HL-60 (cell line): ENCODE data around the gene CFAP100.
A peak's percentile ranks its signal among the peaks of the same experiment; 100 is the strongest.

ENCODE experiments used
- DNase-seq, 2 experiments: peaks; one replicate each; pipeline ENCODE4 v3.0.0-alpha.2; 2010 to 2020; ENCODE audit warnings: low read depth in 1 of 2, low spot score in 1 of 2
- H3K27ac ChIP-seq: fragments of 250-450 bp; sonication (Bioruptor Pico); replicated peaks from 2 replicates; pipeline ENCODE4 v1.5.1; 2020; ENCODE audit warnings: mild to moderate bottlenecking, moderate library complexity
- H3K27me3 ChIP-seq: fragments of 250-450 bp; sonication (Bioruptor Pico); 2 replicates; pipeline ENCODE4 v1.5.1; 2021; ENCODE audit warnings: mild to moderate bottlenecking, moderate library complexity; ENCODE audit not compliant: insufficient read depth, poor library complexity, severe bottlenecking
- H3K4me3 ChIP-seq: replicated peaks from 2 replicates; pipeline ENCODE4 v1.5.1; 2011; ENCODE audit warnings: mild to moderate bottlenecking, control low read depth, low read length; ENCODE audit not compliant: insufficient read depth
- CTCF ChIP-seq: IDR thresholded peaks from one replicate; pipeline ENCODE4 v1.5.1; 2011; ENCODE audit warnings: low read length, control low read depth, inconsistent platforms; ENCODE audit not compliant: insufficient read depth
- GABPA ChIP-seq: IDR thresholded peaks from 2 replicates; pipeline ENCODE4 v1.6.1; 2012; ENCODE audit warnings: low read depth
- POLR2AphosphoS5 ChIP-seq: IDR thresholded peaks from 2 replicates; pipeline ENCODE4 v1.6.1; 2012; ENCODE audit warnings: low read depth
- SPI1 ChIP-seq: IDR thresholded peaks from 2 replicates; pipeline ENCODE4 v1.6.1; 2012; ENCODE audit warnings: low read depth, mild to moderate bottlenecking, borderline replicate concordance
- TF ChIP-seq, protein P1 (sequence below): IDR thresholded peaks from 2 replicates; pipeline ENCODE4 v1.6.1; 2012; ENCODE audit warnings: low read depth; ENCODE audit not compliant: insufficient replicate concordance

CFAP100 gene

DNA sequence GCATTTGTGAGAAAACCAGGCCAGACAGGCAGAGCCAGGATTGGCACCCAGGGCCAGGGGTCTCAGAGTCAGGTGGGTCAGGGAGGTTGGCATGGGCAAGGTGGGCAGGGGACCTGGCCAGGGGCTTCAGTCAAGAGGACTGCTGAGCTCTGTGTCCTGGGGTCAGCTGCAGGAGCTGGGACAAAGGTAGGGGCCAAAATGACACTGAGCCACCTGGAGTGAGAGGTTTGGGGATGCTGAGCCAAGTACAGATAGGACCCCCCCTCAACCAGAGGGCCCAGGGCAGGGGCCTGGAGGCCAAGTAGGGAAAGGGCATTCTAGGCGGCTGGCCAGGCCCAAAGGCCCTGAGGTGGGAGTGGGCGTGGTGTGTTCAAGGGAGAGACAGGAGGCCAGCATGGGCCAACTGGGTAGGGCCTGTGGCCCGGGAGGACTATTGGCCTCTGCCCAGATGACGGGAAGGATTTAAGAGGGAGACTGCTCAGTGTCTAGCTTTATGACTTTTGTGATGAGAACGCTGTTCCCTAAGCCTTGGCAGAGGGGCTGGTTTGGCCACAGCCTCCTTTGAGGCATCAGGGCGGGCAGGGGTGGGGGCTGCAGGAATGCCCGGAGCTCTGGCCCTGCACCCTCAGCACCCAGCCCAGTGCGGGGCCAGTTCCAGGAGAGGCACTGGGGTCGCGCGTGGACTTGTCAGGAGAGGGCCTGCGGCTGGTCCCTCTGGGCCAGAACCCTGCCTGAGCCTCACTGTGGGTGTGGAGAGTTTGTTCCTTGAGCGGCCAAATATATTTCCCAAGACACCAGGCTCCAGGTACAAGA lies 3.1 kb downstream of the CFAP100 start:
- no peak overlapping the region for H3K27ac ChIP-seq
- TF ChIP-seq, protein P1, sequence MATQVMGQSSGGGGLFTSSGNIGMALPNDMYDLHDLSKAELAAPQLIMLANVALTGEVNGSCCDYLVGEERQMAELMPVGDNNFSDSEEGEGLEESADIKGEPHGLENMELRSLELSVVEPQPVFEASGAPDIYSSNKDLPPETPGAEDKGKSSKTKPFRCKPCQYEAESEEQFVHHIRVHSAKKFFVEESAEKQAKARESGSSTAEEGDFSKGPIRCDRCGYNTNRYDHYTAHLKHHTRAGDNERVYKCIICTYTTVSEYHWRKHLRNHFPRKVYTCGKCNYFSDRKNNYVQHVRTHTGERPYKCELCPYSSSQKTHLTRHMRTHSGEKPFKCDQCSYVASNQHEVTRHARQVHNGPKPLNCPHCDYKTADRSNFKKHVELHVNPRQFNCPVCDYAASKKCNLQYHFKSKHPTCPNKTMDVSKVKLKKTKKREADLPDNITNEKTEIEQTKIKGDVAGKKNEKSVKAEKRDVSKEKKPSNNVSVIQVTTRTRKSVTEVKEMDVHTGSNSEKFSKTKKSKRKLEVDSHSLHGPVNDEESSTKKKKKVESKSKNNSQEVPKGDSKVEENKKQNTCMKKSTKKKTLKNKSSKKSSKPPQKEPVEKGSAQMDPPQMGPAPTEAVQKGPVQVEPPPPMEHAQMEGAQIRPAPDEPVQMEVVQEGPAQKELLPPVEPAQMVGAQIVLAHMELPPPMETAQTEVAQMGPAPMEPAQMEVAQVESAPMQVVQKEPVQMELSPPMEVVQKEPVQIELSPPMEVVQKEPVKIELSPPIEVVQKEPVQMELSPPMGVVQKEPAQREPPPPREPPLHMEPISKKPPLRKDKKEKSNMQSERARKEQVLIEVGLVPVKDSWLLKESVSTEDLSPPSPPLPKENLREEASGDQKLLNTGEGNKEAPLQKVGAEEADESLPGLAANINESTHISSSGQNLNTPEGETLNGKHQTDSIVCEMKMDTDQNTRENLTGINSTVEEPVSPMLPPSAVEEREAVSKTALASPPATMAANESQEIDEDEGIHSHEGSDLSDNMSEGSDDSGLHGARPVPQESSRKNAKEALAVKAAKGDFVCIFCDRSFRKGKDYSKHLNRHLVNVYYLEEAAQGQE: no peak
- no peak for TF ChIP-seq POLR2AphosphoS5
- TF ChIP-seq CTCF: no peak
- no peak for TF ChIP-seq SPI1
- TF ChIP-seq GABPA: no peak
- DNase-seq: no peak
- H3K4me3 ChIP-seq: no peak overlapping the region
- peaks cover 10% of the 10 kb centered on the region for H3K27me3 ChIP-seq

DNA sequence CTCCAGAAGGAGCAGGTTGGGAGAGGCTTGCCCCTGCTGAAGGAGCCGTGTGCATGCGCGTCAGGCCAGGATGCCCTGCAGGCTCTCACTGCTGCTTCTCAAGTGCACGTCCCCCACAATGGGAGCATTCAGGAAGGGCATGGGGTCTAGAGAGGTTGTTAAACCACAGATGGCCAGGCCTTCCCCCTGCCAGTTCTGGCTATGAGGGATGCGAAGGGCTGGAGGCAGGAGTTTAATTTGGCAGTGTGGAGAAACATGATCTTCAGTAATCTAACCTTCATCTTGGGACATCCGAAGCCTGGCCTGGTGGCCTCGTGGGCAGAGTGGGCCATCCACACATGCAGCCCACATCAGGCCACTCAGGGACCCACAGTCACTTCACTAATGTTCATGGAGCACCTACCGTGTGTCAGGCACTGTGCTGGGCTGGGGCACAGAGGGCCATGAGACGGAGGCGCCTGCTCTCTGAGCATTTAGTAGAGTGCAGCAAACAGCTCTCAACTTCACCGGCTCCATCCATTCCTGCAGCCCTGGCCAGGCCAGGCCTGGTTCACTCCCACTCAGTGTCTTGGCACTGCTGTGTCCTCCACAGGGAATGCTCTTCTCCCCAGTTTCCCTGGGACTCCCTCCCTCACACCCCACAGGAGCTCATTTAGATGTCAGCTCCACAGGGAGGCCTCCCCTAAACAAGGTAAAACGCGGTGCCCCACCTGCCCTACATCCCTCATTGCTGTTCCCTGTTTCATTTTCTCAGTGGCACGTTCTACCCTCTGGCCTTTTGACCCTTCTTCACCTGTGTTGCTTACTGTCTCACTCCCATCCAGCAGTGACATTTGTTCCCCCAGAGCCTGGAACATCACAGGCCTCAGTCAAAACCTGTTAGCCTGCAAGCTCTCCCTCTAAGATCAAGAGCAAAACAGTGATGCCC lies 4.0 kb downstream of the CFAP100 start:
- H3K4me3 ChIP-seq: no peak overlapping the region
- TF ChIP-seq POLR2AphosphoS5 (no peak), SPI1 (no peak), GABPA (no peak), CTCF (no peak)
- TF ChIP-seq, protein P1: no peak
- no peak overlapping the region for H3K27ac ChIP-seq
- DNase-seq: no peak
- H3K27me3 ChIP-seq: peaks cover 3% of the 10 kb centered on the region

DNA sequence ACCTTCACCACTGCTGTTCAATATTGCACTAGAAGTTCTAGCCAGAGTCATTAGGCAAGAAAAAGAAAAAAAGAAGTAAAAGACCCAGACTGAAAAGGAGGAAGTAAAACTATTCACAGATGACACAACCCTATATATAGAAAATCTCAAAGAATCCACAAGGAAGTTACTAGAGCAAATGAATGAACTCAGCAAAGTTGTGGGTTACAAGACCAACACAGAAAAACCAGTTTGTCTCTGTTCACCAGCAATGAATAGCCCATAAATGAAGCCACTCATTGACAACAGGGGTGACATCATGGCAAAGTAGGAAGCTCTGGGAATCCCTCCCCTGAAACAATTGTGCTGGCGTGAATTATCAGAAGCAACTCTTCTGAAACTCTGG lies 4.6 kb downstream of the CFAP100 start:
- Histone ChIP-seq H3K27me3 (no peaks in the 10 kb centered on the region), H3K27ac (no peak overlapping the region), H3K4me3 (no peak overlapping the region)
- TF ChIP-seq, protein P1: no peak
- TF ChIP-seq GABPA (no peak), POLR2AphosphoS5 (no peak), SPI1 (no peak; the same call in 1 of the 2 replicates), CTCF (no peak)
- DNase-seq: peak; percentile 4 to 28
